ENCODE data around the gene IQGAP1. TPM values are rescaled to one million over a fixed set of nuclear protein-coding genes. Genes with fewer than 3 reads are reported as not detected.
A peak's percentile ranks its signal among the peaks of the same experiment; 100 is the strongest.

IQGAP1 gene
- total and polyA plus RNA-seq, 2 of the 13 experiments (the other 11 are each of a cell fraction or from before 2014, with no cell fraction given), result 29.5 to 37.9 TPM

DNA sequence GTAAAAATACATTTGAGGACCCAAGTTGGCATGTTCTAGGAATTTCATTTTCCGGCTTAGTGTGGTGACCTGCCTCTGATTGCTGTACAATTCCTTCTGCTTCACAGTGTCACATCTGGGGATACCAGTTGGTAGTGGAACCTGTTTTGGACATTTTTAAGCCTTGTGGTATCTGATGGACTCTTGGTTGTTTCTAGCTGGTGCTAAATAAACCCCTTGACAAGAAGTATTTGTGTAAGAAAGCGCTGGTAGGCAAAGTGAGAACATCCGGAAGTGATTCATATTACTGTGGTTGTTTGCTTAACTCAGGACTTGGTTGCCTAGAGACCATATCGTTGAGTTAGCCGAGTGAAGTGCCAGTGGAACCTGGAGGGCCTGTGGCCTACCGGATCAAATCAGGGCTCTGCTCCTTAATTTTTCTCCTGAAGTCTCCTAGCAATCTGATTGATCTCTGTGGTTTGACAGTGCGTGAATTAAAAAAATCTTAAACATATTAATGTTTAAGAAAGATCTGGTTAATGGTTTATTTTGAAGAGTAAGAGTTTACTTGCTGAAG lies 12.8 kb downstream of the IQGAP1 start (continued):
- TF ChIP-seq PAXIP1 (CRISPR knock-in tag; conservative IDR thresholded peaks at IDR 0.05) (peak; percentile 43; the same call in 1 of the 2 replicates), ZNF232 (CRISPR knock-in tag; IDR thresholded peaks at IDR 0.05; ENCODE audit: borderline replicate concordance) (no peak), KMT2A (CRISPR knock-in tag; IDR thresholded peaks at IDR 0.05) (peak; percentile 52; the same call in 1 of the 2 replicates), REXO4 (CRISPR knock-in tag; IDR thresholded peaks at IDR 0.05; ENCODE audit: borderline replicate concordance) (no peak), ZFYVE20 (CRISPR knock-in tag; IDR thresholded peaks at IDR 0.05; ENCODE audit: borderline replicate concordance, low read depth) (no peak), CCDC6 (CRISPR knock-in tag; IDR thresholded peaks at IDR 0.05) (no peak), ZBTB20 (CRISPR knock-in tag; IDR thresholded peaks at IDR 0.05; ENCODE audit: borderline replicate concordance, low read depth) (peak; percentile 54; the same call in 1 of the 2 replicates), KLF16 (CRISPR knock-in tag; IDR thresholded peaks at IDR 0.05) (peak in 1 of 2 experiments; percentile 40; a peak in 1 of 4 replicates), ZNF503 (CRISPR knock-in tag; IDR thresholded peaks at IDR 0.05) (no peak), ZFP1 (CRISPR knock-in tag; IDR thresholded peaks at IDR 0.05) (peak; percentile 24; the same call in 1 of the 2 replicates), GATAD2A (CRISPR knock-in tag; IDR thresholded peaks at IDR 0.05) (peak; percentile 56), ZNF335 (CRISPR knock-in tag; IDR thresholded peaks at IDR 0.05) (no peak), TEAD3 (CRISPR knock-in tag; optimal IDR thresholded peaks at IDR 0.05; ENCODE audit: borderline replicate concordance) (peak; percentile 53)
- TF ChIP-seq, protein P1, sequence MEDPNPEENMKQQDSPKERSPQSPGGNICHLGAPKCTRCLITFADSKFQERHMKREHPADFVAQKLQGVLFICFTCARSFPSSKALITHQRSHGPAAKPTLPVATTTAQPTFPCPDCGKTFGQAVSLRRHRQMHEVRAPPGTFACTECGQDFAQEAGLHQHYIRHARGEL (CRISPR knock-in tag; IDR thresholded peaks at IDR 0.05), result no peak
- TF ChIP-seq, protein P2, sequence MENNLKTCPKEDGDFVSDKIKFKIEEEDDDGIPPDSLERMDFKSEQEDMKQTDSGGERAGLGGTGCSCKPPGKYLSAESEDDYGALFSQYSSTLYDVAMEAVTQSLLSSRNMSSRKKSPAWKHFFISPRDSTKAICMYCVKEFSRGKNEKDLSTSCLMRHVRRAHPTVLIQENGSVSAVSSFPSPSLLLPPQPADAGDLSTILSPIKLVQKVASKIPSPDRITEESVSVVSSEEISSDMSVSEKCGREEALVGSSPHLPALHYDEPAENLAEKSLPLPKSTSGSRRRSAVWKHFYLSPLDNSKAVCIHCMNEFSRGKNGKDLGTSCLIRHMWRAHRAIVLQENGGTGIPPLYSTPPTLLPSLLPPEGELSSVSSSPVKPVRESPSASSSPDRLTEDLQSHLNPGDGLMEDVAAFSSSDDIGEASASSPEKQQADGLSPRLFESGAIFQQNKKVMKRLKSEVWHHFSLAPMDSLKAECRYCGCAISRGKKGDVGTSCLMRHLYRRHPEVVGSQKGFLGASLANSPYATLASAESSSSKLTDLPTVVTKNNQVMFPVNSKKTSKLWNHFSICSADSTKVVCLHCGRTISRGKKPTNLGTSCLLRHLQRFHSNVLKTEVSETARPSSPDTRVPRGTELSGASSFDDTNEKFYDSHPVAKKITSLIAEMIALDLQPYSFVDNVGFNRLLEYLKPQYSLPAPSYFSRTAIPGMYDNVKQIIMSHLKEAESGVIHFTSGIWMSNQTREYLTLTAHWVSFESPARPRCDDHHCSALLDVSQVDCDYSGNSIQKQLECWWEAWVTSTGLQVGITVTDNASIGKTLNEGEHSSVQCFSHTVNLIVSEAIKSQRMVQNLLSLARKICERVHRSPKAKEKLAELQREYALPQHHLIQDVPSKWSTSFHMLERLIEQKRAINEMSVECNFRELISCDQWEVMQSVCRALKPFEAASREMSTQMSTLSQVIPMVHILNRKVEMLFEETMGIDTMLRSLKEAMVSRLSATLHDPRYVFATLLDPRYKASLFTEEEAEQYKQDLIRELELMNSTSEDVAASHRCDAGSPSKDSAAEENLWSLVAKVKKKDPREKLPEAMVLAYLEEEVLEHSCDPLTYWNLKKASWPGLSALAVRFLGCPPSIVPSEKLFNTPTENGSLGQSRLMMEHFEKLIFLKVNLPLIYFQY (CRISPR knock-in tag; IDR thresholded peaks at IDR 0.05; ENCODE audit: borderline replicate concordance), result no peak
- TF ChIP-seq, protein P3, sequence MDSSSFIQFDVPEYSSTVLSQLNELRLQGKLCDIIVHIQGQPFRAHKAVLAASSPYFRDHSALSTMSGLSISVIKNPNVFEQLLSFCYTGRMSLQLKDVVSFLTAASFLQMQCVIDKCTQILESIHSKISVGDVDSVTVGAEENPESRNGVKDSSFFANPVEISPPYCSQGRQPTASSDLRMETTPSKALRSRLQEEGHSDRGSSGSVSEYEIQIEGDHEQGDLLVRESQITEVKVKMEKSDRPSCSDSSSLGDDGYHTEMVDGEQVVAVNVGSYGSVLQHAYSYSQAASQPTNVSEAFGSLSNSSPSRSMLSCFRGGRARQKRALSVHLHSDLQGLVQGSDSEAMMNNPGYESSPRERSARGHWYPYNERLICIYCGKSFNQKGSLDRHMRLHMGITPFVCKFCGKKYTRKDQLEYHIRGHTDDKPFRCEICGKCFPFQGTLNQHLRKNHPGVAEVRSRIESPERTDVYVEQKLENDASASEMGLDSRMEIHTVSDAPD (CRISPR knock-in tag; IDR thresholded peaks at IDR 0.05), result no peak

Data from HepG2 (cell line).